Panc1 (cell line): ENCODE results near the gene PPFIA4. TPM values are rescaled to one million over a fixed set of nuclear protein-coding genes. Genes with fewer than 3 reads are reported as not detected.

Experiments
- ATAC-seq: fragments of 200-7000 bp; cut with Tn5 transposase; 2 replicates; pipeline ENCODE4 v1.9.1; 2020; ENCODE audit warnings: mild to moderate bottlenecking, moderate library complexity
- BruUV-seq: library from RNA; stranded (reverse); fragments of 400-500 nt; replicated peaks from 2 replicates; lab custom pipeline; 2021; lab: Mats Ljungman, UMichigan
- CTCF ChIA-PET: fragments of 300-600 bp; sonication (Branson Sonifier 250); formaldehyde crosslinking; loops from one replicate; lab custom pipeline; 2022; ENCODE audit warnings: antibody characterized with exemption; lab: Charles Lee
- POLR2A ChIA-PET: fragments of 300-600 bp; sonication (Branson Sonifier 250); formaldehyde crosslinking; loops from one replicate; lab custom pipeline; 2022; ENCODE audit warnings: antibody characterized with exemption; lab: Charles Lee
- DNase-seq: peaks from one replicate; pipeline ENCODE4 v3.0.0-alpha.2; 2010; ENCODE audit warnings: low read depth, low spot score
- H3K27ac ChIP-seq: 2 replicates; pipeline ENCODE4 v1.5.1; 2011; ENCODE audit warnings: mild to moderate bottlenecking, low read length, inconsistent platforms
- H3K27me3 ChIP-seq: fragments of 200-500 bp; sonication (Bioruptor generic); 2 replicates; pipeline ENCODE4 v1.6.0; 2014; ENCODE audit warnings: low read length, inconsistent platforms; ENCODE audit not compliant: control insufficient read depth, insufficient read depth
- H3K36me3 ChIP-seq: fragments of 200-500 bp; sonication (Bioruptor generic); 2 replicates; pipeline ENCODE4 v1.5.1; 2014; ENCODE audit warnings: inconsistent platforms, mild to moderate bottlenecking, low read length, moderate library complexity; ENCODE audit not compliant: control insufficient read depth, insufficient read depth
- H3K4me1 ChIP-seq: 2 replicates; pipeline ENCODE4 v1.5.1; 2011; ENCODE audit warnings: inconsistent platforms, mild to moderate bottlenecking, low read length, moderate library complexity; ENCODE audit not compliant: control insufficient read depth, insufficient read depth
- H3K4me3 ChIP-seq, 2 experiments: 2 replicates each; pipeline ENCODE4 v1.5.1; 2011 to 2012; ENCODE audit warnings: low read depth in 2 of 2, low read length in 2 of 2, mild to moderate bottlenecking in 2 of 2, inconsistent platforms in 1 of 2, moderate library complexity in 1 of 2
- H3K9me3 ChIP-seq: fragments of 200-500 bp; sonication (Bioruptor generic); 2 replicates; pipeline ENCODE4 v1.5.1; 2014; ENCODE audit warnings: low read depth, mild to moderate bottlenecking, inconsistent platforms, low read length, moderate library complexity; ENCODE audit not compliant: control insufficient read depth, insufficient read depth
- POLR2AphosphoS5 ChIP-seq: IDR thresholded peaks from 2 replicates; pipeline ENCODE4 v1.6.1; 2012; ENCODE audit warnings: mild to moderate bottlenecking, low read depth, low read length, moderate library complexity
- SIN3A ChIP-seq: IDR thresholded peaks from 2 replicates; pipeline ENCODE4 v1.6.1; 2012; ENCODE audit warnings: low read depth, mild to moderate bottlenecking, low read length, moderate library complexity, borderline replicate concordance; ENCODE audit not compliant: insufficient read depth
- TCF7L2 ChIP-seq: IDR thresholded peaks from 2 replicates; pipeline ENCODE4 v1.6.1; 2011; ENCODE audit warnings: mild to moderate bottlenecking, low read depth, low read length, inconsistent platforms
- in situ Hi-C: cut with HindIII; loops from 2 replicates; pipeline ENCODE4 v1.10.0; 2016; ENCODE audit warnings: low sequenced_read_pairs, low pct_unique_long_range_greater_than_20kb
- intact Hi-C: fragments of 100-400 bp; cut with micrococcal nuclease; formaldehyde crosslinking; loops from one replicate; pipeline ENCODE4 v1.10.0; 2022; ENCODE audit not compliant: unreplicated experiment
- total RNA-seq: library from RNA; stranded (reverse); gene quantifications from one replicate; pipeline ENCODE4 v1.2.1, GENCODE V29; 2021; ENCODE audit not compliant: unreplicated experiment
- TF ChIP-seq, protein P1 (sequence below): fragments of 450-650 bp; IDR thresholded peaks from 2 replicates; pipeline ENCODE4 v1.5.1; 2017; ENCODE audit warnings: mild to moderate bottlenecking
- TF ChIP-seq, protein P2 (sequence below), 2 experiments: IDR thresholded peaks; 2 replicates each; pipeline ENCODE4 v1.6.1; 2011 to 2012; ENCODE audit warnings: low read depth in 2 of 2, control low read depth in 1 of 2, low read length in 1 of 2, mild to moderate bottlenecking in 1 of 2, moderate library complexity in 1 of 2; ENCODE audit not compliant: insufficient read depth in 1 of 2

PPFIA4 gene
- total RNA-seq, 1 experiment from 2014 or later, result 1.9 TPM

DNA sequence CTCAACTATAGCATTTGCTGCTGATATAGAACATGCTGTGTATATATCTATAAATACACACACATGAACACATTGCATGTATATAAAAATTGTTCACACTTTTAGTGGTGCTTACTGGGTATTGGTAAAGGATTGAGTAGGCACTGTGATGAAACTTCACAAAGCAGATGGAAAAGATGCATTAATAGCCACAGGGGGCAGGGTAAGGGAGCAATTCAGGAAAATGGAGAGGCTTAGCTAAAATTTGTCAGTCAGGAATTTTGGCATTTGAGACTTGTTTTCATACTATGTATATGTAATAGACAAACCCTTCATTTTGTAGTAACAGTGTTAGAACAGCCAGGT, 633 bp upstream of the PPFIA4 start:
- peak; percentile 2; the same call in 1 of the 2 replicates for ATAC-seq
- ChIA-PET POLR2A (no interaction called here), CTCF (interaction anchor here (0.6 to 1.3 kb wide), 2 partner anchors 14 to 1233 kb away, joined by 7 to 16 read pairs; no protein-coding TSS in a partner anchor)
- Histone ChIP-seq H3K36me3 (peaks cover 19% of the 10 kb centered on the region), H3K4me1 (peaks cover 5% of the 10 kb centered on the region), H3K27ac (peak overlapping the region; percentile 84), H3K4me3 (peak overlapping the region; percentile 53 to 66), H3K9me3 (no peaks in the 10 kb centered on the region), H3K27me3 (no peaks in the 10 kb centered on the region; the same call in 1 of the 2 replicates)
- TF ChIP-seq, protein P1, sequence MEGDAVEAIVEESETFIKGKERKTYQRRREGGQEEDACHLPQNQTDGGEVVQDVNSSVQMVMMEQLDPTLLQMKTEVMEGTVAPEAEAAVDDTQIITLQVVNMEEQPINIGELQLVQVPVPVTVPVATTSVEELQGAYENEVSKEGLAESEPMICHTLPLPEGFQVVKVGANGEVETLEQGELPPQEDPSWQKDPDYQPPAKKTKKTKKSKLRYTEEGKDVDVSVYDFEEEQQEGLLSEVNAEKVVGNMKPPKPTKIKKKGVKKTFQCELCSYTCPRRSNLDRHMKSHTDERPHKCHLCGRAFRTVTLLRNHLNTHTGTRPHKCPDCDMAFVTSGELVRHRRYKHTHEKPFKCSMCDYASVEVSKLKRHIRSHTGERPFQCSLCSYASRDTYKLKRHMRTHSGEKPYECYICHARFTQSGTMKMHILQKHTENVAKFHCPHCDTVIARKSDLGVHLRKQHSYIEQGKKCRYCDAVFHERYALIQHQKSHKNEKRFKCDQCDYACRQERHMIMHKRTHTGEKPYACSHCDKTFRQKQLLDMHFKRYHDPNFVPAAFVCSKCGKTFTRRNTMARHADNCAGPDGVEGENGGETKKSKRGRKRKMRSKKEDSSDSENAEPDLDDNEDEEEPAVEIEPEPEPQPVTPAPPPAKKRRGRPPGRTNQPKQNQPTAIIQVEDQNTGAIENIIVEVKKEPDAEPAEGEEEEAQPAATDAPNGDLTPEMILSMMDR, result no peak
- TF ChIP-seq SIN3A (no peak), TCF7L2 (no peak), POLR2AphosphoS5 (no peak)
- TF ChIP-seq, protein P2, sequence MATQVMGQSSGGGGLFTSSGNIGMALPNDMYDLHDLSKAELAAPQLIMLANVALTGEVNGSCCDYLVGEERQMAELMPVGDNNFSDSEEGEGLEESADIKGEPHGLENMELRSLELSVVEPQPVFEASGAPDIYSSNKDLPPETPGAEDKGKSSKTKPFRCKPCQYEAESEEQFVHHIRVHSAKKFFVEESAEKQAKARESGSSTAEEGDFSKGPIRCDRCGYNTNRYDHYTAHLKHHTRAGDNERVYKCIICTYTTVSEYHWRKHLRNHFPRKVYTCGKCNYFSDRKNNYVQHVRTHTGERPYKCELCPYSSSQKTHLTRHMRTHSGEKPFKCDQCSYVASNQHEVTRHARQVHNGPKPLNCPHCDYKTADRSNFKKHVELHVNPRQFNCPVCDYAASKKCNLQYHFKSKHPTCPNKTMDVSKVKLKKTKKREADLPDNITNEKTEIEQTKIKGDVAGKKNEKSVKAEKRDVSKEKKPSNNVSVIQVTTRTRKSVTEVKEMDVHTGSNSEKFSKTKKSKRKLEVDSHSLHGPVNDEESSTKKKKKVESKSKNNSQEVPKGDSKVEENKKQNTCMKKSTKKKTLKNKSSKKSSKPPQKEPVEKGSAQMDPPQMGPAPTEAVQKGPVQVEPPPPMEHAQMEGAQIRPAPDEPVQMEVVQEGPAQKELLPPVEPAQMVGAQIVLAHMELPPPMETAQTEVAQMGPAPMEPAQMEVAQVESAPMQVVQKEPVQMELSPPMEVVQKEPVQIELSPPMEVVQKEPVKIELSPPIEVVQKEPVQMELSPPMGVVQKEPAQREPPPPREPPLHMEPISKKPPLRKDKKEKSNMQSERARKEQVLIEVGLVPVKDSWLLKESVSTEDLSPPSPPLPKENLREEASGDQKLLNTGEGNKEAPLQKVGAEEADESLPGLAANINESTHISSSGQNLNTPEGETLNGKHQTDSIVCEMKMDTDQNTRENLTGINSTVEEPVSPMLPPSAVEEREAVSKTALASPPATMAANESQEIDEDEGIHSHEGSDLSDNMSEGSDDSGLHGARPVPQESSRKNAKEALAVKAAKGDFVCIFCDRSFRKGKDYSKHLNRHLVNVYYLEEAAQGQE (IDR thresholded peaks at IDR 0.05; ENCODE audit: insufficient read depth in 1 of 2, low read depth in 2 of 2, low read length in 1 of 2), result no peak
- intact Hi-C loops, result no loop called here
- no TSS peak for BruUV-seq
- no peak for DNase-seq
- in situ Hi-C loops, result no loop called here

DNA sequence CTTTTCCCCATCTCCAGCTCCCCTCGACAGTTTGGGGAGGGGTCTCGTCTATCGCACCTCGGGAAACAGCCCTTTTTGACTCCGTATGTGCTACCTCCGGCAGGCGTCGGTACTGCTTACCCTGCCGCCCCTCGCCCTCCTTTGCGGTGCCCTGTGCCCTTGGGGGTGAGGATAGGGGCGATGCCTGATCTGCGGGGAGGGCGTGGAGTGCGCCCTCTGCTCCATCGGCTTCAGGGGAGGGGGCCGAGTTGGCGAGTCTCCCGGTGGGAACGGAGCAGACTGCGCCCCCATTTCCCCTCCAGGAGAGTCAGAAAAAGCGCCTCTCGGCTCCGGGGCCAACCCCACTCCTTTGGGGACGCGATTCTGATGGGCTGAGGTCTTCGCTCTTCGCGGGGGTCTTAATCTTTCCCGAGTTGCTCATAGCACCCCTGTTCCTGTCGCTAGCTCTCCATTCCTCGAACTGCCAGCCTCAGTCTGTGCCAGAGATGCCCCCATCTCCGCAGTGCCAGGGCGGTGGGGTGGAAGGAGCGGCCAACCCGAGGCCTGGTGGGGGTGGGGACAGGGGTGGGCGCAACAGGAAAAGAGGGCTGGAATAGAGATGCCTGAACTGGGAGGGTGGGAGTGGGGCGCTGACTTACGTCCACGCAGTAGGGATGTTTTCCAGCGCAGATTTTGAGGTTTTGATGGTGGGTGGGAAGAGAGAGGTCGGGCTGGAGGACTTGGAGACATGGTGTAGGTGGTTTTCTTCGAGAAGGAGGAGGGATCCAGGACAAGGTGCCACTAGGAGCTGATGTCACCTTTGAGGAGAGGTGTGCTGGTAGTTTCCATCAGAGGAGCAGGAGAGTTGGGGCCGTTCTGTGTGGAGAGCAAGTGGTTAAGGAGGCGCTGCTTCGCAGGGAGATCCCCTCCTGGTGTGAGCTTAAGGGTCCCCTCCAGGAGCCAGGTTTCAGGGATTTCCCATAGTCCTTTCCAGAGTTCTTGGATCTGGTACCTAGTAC, 674 bp downstream of the PPFIA4 start:
- Histone ChIP-seq H3K27me3 (no peaks in the 10 kb centered on the region; the same call in 1 of the 2 replicates), H3K27ac (peak overlapping the region; percentile 57; the same call in 1 of the 2 replicates), H3K4me3 (peak overlapping the region; percentile 53 to 66), H3K4me1 (peaks cover 5% of the 10 kb centered on the region), H3K36me3 (peaks cover 7% of the 10 kb centered on the region), H3K9me3 (no peaks in the 10 kb centered on the region)
- TF ChIP-seq, protein P2 (IDR thresholded peaks at IDR 0.05; ENCODE audit: insufficient read depth in 1 of 2, low read depth in 2 of 2, low read length in 1 of 2), result no peak
- TF ChIP-seq SIN3A (no peak), TCF7L2 (no peak), POLR2AphosphoS5 (no peak)
- TF ChIP-seq, protein P1, result no peak
- in situ Hi-C loops, result no loop called here
- ChIA-PET CTCF (interaction anchor here (1.3 kb wide), 1 partner anchor 12 kb away, joined by 16 read pairs; no protein-coding TSS in a partner anchor), POLR2A (interaction anchor here (0.7 kb wide), 1 partner anchor 599 kb away, joined by 5 read pairs; no protein-coding TSS in a partner anchor)
- intact Hi-C loops, result no loop called here
- ATAC-seq, result peak; percentile 23; the same call in 1 of the 2 replicates
- BruUV-seq, result no TSS peak
- no peak for DNase-seq
